Measurements from ENCODE around the gene LEFTY2.
A peak's percentile ranks its signal among the peaks of the same experiment; 100 is the strongest.

The LEFTY2 gene

DNA sequence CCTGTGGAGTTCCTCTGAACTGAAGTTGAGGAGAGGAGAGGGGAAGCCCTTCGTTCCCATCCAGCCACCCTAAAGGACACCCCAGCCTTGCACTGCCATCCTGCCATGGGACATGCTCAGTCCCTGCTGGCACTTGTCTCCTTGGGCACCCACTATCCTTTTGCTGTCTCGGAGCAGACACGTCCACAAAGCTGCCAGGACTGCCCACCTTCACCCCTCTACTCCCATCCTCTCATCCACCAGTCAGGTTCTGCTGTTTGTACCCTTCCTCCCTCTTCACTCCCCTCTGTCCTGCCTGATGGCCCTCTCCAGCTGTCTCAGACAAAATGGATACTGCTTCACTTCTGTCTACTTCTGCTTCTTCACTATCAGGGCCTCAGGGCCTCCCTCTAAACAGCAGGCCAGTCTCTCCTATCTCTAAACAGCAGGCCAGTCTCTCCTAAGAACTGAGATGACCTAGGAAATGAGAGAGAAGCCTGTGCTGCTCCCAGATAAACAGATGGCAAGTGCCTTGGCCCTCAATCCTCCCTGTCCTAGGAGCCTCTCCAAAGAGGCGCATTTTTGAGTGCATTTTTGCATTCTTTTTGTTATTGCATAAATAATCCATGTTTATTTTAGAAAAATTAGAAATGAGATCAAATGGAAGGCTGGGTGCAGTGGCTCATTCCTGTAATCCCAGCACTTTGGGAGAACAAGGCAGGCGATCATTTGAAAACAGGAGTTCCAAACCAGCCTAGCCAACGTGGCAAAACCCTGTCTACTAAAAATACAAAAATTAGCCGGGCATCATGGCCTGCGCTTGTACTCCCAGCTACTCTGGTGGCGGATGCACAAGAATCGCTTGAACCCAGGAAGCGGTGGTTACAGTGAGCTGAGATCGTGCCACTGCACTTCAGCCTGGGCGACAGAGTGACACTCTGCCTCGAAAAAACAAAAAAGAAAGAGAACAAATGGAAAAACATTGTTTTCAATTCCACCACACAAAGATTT is 12.5 kb downstream of the LEFTY2 start:
- DNase-seq: no peak

DNA sequence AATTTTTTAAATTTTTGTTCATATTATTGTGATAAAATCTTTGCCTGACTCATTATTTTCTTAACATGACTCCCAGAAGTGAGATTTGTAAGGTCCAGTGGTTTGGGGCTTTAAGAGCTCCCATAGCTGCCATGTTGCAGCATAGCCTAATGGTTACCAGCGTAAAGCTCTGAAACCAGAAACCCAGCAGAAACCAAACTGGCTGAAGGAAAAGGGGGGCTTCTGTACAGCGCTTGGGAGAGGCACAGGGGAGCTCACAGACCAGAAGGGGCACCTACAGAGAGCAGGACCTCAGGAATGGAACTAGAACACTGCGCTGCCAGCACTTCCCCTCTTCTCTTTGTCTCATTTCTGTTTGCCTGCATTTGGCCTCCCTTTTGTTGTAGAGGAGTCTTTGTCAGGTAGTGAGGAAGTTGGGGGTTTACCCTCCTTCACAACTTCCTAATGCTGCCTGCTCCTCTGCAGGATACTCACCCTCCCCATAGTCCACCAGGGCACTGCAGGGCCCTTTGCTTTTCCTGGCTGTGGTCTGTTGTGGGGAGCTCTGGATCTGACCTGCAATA is 14.4 kb downstream of the LEFTY2 start:
- no peak for DNase-seq

GRCh38 chr1:225923692-225924555 is 17.1 kb downstream of the LEFTY2 start, which contains the start of gene PYCR2:
Gene PYCR2 (minus strand): TSS chr1:225924250. CDS start chr1:225924110, 140 bp downstream.
- DNase-seq: peak; percentile 98

DNA sequence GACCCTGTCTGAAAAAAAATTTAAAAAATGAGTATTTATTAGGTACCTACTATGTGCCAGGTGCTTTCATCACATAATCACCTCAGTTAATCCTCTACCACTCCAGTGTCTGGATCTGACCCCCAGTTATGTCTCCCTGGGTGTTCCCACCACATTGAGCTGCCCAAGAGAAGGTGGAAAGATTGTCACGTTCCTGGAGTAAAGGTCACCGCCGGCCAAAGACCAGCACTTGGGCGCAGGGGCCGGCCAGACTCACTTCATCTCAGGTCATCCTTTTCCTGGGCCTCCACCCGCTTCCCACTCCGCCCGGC is 17.7 kb downstream of the LEFTY2 start:
- no peak for DNase-seq

- no peak for DNase-seq
Measured at GRCh38 chr1:225921734-225922709, 19.0 kb downstream of the LEFTY2 start.

DNA sequence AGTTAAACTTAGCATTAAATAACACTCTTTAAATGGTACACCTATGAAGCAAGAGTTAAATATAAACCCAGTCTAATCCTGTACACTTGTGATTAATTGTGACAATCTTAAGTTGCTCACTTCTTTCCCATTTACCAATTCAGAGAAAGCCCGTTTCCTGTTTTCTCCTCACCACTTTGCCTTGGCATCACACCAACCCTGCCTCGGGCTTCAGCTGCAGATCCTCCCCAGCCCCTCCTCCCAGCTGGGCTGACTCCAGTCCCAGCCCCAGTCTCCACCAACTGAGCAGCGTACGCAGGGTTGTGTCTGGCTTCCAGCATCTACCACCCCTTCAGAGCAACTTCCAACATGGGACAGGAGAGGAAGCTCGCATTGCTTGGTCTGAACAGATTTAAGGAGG is 21.1 kb downstream of the LEFTY2 start:
- DNase-seq: no peak

DNA sequence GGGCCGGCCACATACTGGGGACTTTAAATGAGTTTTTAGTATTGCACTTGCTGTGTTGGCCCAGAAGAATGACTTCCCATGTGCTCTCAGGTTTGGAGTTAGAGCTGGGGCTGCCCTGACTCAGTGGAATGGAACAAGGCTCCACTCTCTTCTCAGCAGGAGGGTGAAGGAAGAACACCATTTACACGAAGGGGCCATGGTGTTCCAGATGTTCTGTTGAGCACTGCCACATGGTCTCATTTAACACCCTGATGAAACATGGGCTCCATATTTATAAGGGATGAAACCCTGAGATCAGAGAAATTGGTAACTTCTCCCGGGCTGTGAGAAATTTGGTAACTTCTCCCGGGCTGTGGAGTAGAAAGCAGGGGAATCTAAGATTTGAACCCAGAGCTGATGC is 22.7 kb downstream of the LEFTY2 start:
- DNase-seq: no peak

GRCh38 chr1:225917536-225917935 is 23.5 kb downstream of the LEFTY2 start:
- DNase-seq: no peak

DNA sequence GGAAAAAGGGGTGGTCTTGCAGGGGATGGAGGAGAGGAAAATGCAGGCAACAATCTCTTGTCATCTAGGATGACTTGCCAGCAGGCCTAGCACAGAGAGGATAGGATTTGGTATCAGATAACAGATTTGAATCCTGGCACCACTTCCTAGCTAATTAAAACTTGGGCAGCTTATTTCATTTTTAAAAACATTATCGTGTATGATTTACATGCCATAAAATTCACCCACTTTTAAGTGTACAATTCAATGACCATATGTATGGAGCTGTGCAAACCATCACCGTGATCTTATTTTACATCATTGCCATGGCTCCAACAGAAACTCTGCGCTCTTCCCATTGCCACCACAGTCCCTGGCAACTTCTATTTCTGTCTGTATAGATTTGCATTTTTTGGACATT is 23.9 kb downstream of the LEFTY2 start:
- DNase-seq: no peak

GRCh38 chr1:225915538-225915991 is 25.5 kb downstream of the LEFTY2 start:
- no peak for DNase-seq

DNA sequence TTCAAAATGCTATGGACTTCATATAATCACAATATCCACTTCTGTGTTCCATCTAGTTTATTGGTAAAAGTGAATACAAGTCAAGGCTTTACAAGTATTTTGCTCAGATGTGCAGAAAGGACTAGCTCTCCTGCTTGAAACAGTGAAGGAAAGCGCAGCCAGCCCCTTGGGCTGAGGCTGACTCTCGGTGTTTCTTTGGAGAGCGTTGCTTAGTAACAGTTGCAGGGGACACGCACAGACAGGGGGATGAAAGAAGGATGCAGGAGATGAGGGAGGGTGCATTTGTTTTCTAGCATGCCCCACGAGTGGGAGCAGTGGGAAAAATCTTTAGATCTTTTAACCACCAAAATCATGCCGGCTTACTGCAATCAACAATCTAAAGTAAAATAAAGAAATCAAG is 26.1 kb downstream of the LEFTY2 start:
- DNase-seq: no peak

DNA sequence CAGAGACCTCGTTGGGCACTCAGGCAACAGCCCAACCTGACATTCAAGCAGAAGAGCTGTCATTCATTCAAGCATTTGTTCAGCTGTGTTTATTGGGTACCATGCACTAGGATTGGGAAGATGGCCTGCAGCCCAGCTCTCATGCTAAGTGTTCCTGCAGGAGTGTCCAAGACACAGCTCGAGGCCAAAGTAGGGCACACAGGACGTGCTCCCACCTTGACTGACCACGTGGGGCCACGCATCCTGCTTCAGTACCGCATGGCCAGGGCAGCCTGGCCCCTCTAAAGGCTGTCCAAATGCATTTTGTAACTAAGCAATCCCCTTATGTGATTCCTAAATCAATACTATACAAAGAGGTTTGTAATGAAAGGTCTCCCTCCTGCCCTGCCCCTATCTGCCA is 26.6 kb downstream of the LEFTY2 start:
- DNase-seq: no peak

- peak; percentile 77 for DNase-seq
Measured at GRCh38 chr1:225911191-225912130, 29.6 kb downstream of the LEFTY2 start.

DNA sequence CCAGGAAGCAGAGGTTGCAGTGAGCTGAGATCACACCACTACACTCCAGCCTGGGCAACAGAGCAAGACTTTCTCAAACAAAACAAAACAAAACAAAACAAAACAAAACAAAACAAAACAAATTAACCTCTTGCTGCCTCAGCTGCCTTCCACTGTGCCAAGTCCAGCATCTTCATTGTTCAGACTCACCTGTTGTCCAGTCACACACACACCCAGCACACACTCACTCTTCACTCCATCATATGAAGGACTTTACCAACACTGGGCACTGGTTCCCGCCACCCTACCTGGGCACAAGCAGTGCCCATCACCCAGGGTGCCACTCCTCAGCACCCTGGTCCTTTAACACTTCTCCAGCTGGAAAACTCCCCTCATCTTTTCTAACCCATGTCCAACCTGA is 31.5 kb downstream of the LEFTY2 start:
- DNase-seq: no peak

DNA sequence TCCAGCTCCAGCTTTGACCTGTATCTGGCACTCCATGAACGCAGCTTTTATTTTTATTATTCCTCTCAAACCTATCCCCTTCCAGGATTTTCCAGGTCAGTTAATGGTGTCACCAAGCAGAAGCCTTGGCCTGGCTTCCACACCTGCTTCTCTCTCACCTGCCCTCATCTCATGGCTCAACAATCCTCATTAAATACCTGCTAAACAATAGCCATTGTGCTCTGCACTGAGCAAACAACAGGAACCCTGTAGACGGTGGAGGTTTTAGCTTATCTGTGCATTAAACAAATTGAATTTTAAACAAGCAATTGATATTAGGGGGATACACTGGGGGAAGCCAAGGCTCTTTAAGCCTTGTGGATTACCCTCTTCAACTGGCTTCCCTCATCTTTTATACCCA is 32.2 kb downstream of the LEFTY2 start:
- no peak for DNase-seq

DNA sequence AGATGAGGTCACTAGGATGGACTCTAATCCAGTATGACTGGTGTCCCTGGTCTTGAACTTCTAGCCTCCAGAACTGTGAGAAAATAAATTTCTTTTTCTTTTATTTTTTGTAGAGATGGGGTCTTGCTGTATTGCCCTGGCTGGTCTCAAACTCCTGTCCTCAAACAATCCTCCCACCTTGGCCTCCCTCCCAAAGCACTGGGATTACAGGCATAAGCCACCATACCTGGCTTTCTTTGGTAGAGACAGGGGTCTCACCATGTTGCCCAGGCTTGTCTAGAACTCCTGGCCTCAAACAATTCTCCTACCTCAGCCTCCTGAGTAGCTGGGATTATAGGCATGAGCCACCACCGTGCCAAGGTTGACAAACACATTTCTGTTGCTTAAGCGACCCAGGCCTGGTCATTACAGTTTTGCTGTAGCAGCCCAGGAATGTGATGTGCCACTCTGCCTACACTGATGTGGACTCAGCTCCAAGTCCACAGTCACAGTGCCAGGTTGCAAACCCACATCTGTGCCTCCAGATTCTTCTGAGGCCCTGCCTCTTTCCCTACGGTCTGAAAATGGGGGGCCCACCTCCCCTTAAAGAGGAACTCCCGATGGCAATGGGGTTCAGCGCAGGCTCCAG is 32.9 kb downstream of the LEFTY2 start:
- DNase-seq: no peak

GRCh38 chr1:225907341-225907740 is 33.7 kb downstream of the LEFTY2 start:
- no peak for DNase-seq

GRCh38 chr1:225906467-225906866 is 34.6 kb downstream of the LEFTY2 start:
- no peak for DNase-seq

DNA sequence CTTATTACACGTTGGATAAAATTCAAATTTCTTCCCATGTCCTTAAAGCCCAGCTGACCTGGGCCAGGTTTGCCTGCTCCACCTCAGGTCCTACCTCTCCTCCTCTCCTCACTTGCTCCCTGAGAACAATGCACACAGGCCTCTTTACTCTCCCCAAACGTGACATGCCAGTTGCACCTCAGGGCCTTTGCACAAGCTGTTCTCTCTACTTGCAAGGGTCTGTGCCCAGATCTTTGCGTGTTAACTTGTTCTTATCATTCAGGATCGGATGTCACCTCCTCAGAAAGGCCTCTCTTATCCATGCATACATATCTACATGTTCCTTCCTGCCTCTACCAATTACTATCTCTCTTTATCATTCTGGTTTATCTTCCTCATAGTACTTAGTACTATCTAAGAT is 37.4 kb downstream of the LEFTY2 start:
- DNase-seq: no peak

All from islet precursor cell (in vitro differentiated cells).